ENCODE results near the gene ABR.
"Not testable (repeated sequence)": the region's sequence is repeated elsewhere in the genome, so short reads cannot be mapped to it uniquely, and the experiment has no call there.

Gene ABR

GRCh38 chr17:1147664-1148063 lies 32.1 kb downstream of the ABR start:
- DNase-seq (ENCODE audit: low read depth in 2 of 2): no peak

GRCh38 chr17:1146561-1147265 lies 33.1 kb downstream of the ABR start:
- no peak for DNase-seq (ENCODE audit: low read depth in 2 of 2)

- DNase-seq (ENCODE audit: low read depth in 2 of 2): no peak
These were observed 34.3 kb downstream of the ABR start for GRCh38 chr17:1145311-1145986.

GRCh38 chr17:1144162-1144561 lies 35.6 kb downstream of the ABR start:
- DNase-seq (ENCODE audit: low read depth in 2 of 2): no peak

GRCh38 chr17:1143573-1143972 lies 36.2 kb downstream of the ABR start:
- DNase-seq (ENCODE audit: low read depth in 2 of 2): peak in 1 of 2 experiments; percentile 21

GRCh38 chr17:1142561-1142971 lies 37.2 kb downstream of the ABR start:
- no peak for DNase-seq (ENCODE audit: low read depth in 2 of 2)

- no peak for DNase-seq (ENCODE audit: low read depth in 2 of 2)
These were observed 42.3 kb downstream of the ABR start for GRCh38 chr17:1137465-1137894.

GRCh38 chr17:1136748-1137147 lies 43.0 kb downstream of the ABR start:
- no peak for DNase-seq (ENCODE audit: low read depth in 2 of 2)

GRCh38 chr17:1134634-1135324 lies 45.0 kb downstream of the ABR start:
- DNase-seq (ENCODE audit: low read depth in 2 of 2): no peak

GRCh38 chr17:1130191-1130590 lies 49.6 kb downstream of the ABR start:
- DNase-seq (ENCODE audit: low read depth in 2 of 2): no peak

GRCh38 chr17:1128463-1128862 lies 51.3 kb downstream of the ABR start:
- not testable (repeated sequence) for DNase-seq (ENCODE audit: low read depth in 2 of 2)

- no peak for DNase-seq (ENCODE audit: low read depth in 2 of 2)
These were observed 52.8 kb downstream of the ABR start for GRCh38 chr17:1126801-1127550.

GRCh38 chr17:1126250-1126797 lies 53.5 kb downstream of the ABR start:
- DNase-seq (ENCODE audit: low read depth in 2 of 2): no peak

GRCh38 chr17:1125788-1126145 lies 54.0 kb downstream of the ABR start:
- DNase-seq (ENCODE audit: low read depth in 2 of 2): no peak

- no peak for DNase-seq (ENCODE audit: low read depth in 2 of 2)
These were observed 54.6 kb downstream of the ABR start for GRCh38 chr17:1124896-1125787.

- DNase-seq (ENCODE audit: low read depth in 2 of 2): no peak
These were observed 55.7 kb downstream of the ABR start for GRCh38 chr17:1123921-1124715.

GRCh38 chr17:1123393-1123831 lies 56.4 kb downstream of the ABR start:
- no peak for DNase-seq (ENCODE audit: low read depth in 2 of 2)

GRCh38 chr17:1122533-1123392 lies 57.0 kb downstream of the ABR start:
- no peak for DNase-seq (ENCODE audit: low read depth in 2 of 2)

- DNase-seq (ENCODE audit: low read depth in 2 of 2): not testable (repeated sequence)
These were observed 58.4 kb downstream of the ABR start for GRCh38 chr17:1121442-1121817.
